Stimulated activated CD4-positive, alpha-beta T cell treated with anti-CD3 and anti-CD28 coated beads, Interleukin-12 subunit alpha, Interleukin-12 subunit beta, amount 100 ng/mL, for 48 hours (primary cell): ENCODE results near the gene NEURL3.

Experiments used
- DNase-seq, 3 donors: peaks; one replicate each; pipeline ENCODE4 v3.0.0-alpha.2; 2020; ENCODE audit warnings: low read depth in 2 of 3, low spot score in 1 of 3

NEURL3 gene

GRCh38 chr2:96540136-96540535 lies 35.0 kb upstream of the NEURL3 start:
- DNase-seq = no peak

DNA sequence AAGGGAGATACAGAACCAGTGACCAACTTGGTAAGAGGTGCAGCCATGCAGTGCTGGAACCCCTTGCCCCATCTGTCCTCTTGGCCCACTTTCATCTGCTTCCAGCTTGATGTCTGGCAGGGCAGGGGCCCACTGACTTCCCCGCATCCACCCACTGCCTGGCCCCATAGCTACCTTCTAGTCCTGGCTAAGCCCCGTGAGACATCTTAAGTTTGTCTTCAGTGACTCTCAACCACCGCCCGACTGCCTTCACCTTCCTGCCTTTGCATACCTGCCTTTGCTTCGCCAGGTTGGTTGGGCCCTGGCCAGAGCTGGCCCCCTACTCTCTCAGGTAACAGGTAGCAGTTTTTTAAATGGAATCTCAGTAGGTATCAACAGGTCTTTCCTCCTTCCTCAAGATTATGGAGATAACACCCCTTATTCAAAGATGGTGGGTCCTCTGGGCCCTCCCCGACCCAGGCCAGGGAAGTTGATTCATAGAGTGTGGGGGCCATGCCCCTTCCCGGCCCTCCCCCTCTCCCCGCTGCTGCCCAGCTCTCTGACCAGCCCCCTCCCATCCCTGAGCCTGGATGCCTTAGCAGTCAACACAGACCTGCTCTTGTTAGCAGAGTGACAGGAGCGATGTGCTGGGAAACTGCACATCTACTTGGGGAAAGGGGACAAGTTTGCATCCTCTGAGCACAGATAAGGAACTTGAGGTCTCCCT lies 34.2 kb upstream of the NEURL3 start:
- no peak for DNase-seq

DNA sequence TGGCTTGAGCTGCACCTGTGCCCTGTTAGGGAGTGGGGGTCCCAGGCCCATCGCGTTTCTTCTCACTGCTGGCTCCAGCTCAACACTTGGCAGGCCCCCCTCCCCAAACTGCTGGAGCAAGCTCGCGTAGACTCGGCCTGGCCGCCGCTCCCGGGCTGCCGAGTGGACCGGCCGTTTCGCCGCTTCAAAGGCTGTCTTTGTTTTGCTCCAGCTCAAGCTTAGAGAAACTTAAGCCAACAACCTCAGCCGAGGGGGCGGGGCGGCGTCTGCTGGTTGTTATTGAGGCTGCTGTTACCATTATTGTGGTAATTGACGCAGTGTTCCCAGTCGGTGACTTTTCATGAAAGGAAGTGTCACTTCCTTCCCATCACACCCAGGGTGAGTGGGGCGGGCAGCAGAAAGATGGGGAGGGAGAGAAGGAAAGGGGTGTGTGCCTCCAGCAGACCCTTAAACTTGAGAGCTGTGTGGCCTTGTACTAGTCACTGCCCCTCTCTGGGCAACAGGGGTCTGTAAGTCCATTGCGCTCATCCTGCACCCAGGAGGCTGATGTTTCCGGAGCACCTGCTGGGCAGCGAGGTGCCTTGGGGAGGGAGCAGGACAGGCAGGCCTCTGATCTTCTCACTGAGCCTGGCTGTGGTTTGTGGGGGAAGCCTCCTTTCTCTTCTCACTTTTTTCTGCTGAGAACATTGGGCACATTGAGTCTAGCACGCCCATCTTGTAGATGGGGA lies 33.5 kb upstream of the NEURL3 start:
- DNase-seq = peak; percentile 83 to 90 (median 86)

GRCh38 chr2:96537734-96538486 lies 32.8 kb upstream of the NEURL3 start:
- DNase-seq = no peak

DNA sequence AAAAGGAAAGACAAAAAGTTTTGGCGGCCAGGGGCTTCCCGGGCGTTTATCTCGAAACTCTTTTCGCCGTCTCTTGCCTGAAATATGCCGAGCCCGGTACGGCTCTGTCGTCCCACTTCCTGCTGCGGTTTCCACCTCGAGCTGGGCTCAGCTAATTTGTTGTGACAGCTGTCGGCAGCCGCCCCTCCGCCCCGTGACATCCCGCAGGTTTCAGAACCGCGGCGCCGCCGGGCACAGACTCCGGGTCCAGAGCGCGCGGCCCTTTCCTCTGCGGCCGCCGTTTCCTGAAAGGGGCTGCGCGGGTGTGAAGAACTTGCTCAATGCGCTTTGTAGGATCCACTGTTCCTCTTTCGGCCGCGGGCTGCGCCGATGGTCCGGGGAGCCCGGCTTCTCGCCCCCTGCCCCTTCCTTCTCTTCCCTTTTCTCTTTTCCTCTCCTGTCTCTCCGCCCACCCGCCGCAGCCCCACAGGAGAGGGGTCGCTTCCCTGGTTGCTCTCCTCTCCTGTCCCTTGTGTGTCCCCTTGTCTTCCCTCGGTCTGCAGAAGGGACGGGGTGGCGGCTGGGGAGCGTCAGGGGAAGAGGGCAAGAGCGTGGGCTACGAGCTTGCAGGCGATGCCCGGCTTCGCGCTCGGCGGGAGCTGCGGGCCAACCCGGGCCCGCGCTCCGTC lies 32.0 kb upstream of the NEURL3 start:
- peak; percentile 72 to 84 (median 84) for DNase-seq

DNA sequence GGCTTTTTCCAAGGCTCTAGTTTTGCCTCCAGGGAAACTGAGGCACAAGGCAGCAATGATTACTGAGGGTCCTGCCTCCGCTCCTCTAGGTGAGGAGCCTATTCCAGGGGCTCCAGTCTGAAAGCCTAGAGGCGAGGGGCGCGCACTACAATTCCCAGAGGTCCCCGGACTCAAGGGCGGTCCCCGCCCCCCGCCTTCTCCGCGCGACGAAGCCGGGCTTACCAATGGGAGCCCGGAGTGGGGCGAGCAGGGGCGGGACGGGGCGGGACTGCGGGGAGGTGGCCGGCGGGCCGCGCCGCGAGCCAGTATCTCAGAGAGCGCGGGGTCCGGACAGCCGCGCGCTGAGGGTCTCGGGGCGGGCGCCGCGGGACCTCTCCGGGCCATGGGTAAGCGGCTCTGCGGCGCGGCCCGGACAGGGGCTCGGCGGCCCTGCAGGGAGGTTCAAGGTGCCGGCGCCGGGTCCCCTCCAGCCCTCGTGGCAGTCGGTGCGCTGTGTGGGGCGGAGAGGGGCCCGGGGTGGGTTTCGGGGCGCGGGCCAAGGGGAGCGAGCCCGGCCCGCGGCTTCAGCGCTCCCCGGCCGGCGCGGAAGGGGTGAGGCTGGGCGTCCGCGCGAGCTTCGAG lies 31.4 kb upstream of the NEURL3 start, which contains the start of gene ARID5A:
ARID5A (plus strand) TSS at position 308 of the 621 bp plus-strand sequence; CDS start at position 383, 75 bp downstream.
- DNase-seq = peak; percentile 79 to 95 (median 88)

- DNase-seq = no peak
Observed at GRCh38 chr2:96535331-96535730, 30.2 kb upstream of the NEURL3 start.

DNA sequence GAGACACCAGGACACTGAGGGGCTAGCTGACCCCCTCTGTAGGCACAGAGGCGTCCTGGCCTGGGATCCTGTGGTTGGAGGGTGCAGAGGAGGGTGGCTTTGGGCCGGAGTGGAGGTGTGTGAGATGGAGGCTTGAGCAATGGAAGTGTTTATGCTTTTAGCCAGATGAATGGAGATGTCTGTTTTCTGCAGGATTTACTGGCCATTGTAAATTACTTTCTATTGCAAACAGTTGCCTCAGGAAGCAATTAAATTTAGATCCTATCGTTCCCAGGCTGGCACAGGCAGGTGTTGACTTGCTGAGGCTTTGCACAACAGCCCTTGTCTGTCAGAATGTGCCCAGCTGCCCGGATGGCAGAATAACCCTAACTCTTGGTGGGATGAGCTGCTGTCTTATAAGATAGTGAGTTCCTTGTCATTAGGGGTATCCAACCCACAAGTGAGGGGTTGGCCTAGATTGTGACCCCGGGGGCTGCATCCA lies 29.6 kb upstream of the NEURL3 start:
- no peak for DNase-seq

- DNase-seq = no peak
Observed at GRCh38 chr2:96534141-96534540, 29.0 kb upstream of the NEURL3 start.

DNA sequence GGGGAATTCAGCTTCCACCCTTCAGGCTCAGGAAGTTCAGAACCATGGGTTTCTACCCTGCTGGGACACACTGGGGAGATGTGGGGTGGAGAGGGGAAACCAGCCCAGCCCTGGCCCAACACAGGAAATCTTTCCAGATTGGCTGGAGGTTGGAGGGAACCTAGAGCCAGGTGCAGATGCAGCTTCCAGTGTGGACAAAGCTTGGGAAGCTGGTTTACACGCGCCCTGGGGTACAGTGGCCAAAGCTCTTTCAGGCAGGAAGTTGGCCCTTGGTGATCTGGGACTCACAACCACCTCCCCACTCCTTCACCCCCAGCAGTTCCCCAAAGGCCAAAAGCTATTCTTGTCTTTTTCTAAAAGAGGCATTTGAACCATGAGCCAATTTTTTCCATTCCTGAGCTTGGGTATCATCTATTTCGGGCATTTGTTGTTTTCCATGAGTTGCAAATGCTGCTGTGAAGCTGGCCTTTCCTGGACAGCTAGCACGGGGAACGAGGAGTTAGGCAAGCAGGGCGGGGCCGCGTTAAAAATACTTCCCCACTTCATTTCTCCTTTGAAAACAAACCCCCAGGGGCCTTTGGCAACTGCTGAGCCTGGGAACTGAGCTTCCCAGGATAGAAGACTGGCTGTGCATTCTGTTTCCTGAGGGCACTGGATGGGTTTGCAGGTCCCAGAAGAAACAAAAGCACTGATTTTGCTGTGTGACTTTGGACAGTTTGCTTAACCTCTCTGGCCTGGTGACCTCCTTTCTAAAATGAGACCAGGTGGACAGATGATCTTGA lies 28.3 kb upstream of the NEURL3 start:
- DNase-seq = no peak

GRCh38 chr2:96532641-96533291 lies 27.6 kb upstream of the NEURL3 start:
- no peak for DNase-seq

- DNase-seq = peak; percentile 74 to 87 (median 86)
Observed at GRCh38 chr2:96531872-96532505, 26.8 kb upstream of the NEURL3 start.

GRCh38 chr2:96531366-96531765 lies 26.2 kb upstream of the NEURL3 start:
- DNase-seq = no peak

DNA sequence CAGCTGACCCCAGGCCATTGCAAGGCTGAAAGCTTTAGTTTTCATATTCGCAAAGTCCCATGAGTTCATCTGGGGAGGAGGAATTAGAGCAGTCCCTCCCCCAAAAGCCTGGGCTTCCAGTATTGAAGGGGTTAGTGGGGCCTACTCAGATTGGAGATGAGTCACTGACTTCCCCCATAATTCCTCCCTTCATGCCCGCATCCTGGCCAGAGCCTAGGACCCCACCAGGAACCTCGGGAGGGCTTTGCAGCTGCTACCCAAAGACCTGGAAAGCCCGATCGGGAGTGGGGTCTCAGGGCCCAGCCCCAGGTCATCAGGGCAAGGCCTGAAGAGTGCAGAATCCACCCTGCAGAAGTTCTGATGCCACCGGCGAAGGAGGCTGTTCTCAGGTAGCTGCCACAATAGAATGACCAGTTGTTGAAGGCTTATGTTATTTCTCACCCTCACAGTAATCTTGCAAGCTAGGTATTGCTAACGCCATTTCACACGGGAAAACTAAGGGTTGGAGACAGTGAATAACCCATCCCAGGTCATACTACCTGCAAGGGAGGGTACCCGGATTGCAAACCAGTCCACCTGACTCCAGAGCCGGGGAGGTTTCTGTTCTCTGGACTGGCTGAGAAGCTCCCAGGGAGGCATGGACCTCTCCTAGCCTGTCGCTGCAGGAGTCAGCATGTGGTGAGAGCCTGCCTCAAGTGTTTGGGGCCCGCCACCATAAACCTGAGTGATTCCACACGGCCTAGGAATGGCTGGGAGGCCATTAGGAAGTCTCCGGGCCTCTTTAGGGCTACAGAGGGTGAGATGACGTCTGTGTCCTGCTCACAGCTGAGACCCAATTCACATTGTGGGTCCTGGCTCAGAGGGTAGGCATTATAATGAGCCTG lies 25.6 kb upstream of the NEURL3 start:
- DNase-seq = no peak

- DNase-seq = no peak
Observed at GRCh38 chr2:96530144-96530430, 24.9 kb upstream of the NEURL3 start.

DNA sequence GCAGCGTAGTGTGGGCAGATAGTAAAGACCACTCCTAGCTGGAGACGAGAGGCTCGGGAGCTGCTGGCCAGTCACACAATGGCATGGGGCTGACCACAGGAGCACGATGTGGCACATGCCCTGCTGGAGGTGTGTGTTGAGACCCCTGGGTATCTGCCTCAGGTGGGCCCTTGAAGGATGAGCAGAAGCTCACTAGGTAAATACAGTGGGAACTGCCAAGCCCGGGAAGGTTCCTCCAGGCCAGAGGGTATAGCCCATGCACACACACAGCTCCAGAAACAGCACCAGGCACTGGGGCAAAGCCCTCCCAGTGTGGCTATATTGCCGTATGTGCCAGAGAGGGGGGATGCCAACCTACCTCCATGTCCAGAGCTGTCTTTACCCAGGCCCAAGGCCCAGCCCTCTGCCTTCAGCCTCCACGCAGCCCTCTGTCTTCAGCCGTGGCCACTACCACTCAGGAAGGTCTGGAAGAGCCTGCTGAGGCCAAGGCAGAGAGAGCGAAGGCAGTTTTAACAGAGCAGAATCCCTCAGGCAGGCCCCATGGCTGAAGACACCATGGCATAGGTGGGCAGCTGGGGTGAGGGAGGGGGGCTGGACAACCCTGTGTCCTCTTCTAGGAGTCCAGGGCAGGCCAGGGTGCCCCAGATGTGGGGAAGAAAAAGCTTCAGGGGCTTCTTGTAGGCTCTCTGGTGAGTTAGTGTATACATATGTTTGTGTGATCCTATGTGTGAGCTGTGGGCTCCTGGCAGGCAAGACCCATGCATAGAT lies 24.4 kb upstream of the NEURL3 start:
- DNase-seq = no peak

DNA sequence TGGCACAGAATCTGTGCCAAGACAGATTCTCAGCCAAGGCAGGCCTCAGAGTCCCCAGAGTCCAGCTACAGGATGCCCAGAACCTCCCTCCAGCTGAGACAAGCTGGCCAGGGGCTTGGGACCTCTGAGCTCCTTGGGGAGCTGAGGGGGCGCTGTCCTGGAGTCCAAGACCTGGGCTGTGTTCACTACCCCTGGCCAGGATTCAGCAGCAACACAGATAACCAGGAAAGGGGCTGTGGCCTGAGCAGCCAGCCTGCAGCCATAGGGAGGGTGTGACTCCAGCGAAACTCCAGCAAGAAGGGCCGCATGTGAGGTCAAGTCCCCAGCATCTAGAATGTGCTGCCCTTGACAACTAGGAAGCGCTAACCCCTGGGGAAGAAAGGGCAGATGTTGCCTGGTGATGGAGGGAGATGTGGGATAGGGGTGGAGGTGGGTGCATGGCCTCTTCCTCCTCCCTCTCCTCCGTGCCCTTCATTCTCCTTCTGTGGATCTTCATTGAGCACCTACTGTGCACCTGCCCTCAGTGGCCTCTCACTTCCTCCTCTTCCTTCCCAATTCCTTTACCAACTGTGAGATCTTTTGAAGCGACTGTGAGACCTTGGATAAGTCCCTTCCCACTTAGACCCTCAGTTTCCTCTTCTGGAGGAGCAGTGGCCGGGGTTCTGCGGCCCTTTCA lies 23.7 kb upstream of the NEURL3 start:
- no peak for DNase-seq
